Activated B cell treated with CpG ODN at 0.5 μM for 24 hours (primary cell): ENCODE results near the gene DNAJC19. TPM values are rescaled to one million over a fixed set of nuclear protein-coding genes. Genes with fewer than 3 reads are reported as not detected.
A peak's percentile ranks its signal among the peaks of the same experiment; 100 is the strongest.

ENCODE experiments used
- ATAC-seq: fragments of 200-7000 bp; cut with Tn5 transposase; one replicate; pipeline ENCODE4 v1.10.0; 2021; ENCODE audit warnings: low read depth, mild to moderate bottlenecking, moderate library complexity
- CTCF ChIA-PET: fragments of 350-600 bp; sonication (Branson Sonifier 250); formaldehyde crosslinking; loops from one replicate; lab custom pipeline; 2021; ENCODE audit warnings: antibody characterized with exemption; lab: Charles Lee
- POLR2A ChIA-PET: fragments of 350-600 bp; sonication (Branson Sonifier 250); formaldehyde crosslinking; loops from one replicate; lab custom pipeline; 2021; ENCODE audit warnings: antibody characterized with exemption; lab: Charles Lee
- DNase-seq: peaks from one replicate; pipeline ENCODE4 v3.0.0; 2022
- H3K27ac Mint-ChIP-seq: one replicate; pipeline ENCODE4 v1.8.0; 2020; ENCODE audit warnings: mixed read lengths
- H3K27me3 Mint-ChIP-seq: one replicate; pipeline ENCODE4 v1.8.0; 2021; ENCODE audit warnings: mixed read lengths
- H3K36me3 Mint-ChIP-seq: one replicate; pipeline ENCODE4 v1.8.0; 2021; ENCODE audit warnings: low read depth, mixed read lengths
- H3K4me1 Mint-ChIP-seq: one replicate; pipeline ENCODE4 v1.8.0; 2021; ENCODE audit warnings: mixed read lengths
- H3K4me3 Mint-ChIP-seq: one replicate; pipeline ENCODE4 v1.8.0; 2020; ENCODE audit warnings: mild to moderate bottlenecking, mixed read lengths
- H3K9me3 Mint-ChIP-seq: one replicate; pipeline ENCODE4 v1.8.0; 2020; ENCODE audit warnings: mixed read lengths
- CTCF ChIP-seq: fragments of 200-600 bp; IDR thresholded peaks from one replicate; pipeline ENCODE4 v1.8.0; 2022; ENCODE audit warnings: antibody characterized with exemption, mild to moderate bottlenecking
- intact Hi-C: fragments of 100-400 bp; cut with micrococcal nuclease; formaldehyde crosslinking; loops from one replicate; pipeline ENCODE4 v1.15.1; 2024
- total RNA-seq: library from RNA; stranded (reverse); gene quantifications from 2 replicates; pipeline ENCODE4 v1.2.3, GENCODE V29; 2022

The DNAJC19 gene
- total RNA-seq, 1 donor from 2014 or later, result 40.3 TPM

GRCh38 chr3:180962530-180962929 lies 27.0 kb downstream of the DNAJC19 start:
- peaks cover 7% of the 10 kb centered on the region for H3K4me1 Mint-ChIP-seq
- DNase-seq, result no peak
- H3K4me3 Mint-ChIP-seq, result no peak overlapping the region
- no peak for ATAC-seq
- no peak for TF ChIP-seq CTCF
- POLR2A ChIA-PET, result no interaction called here
- peaks cover 75% of the 10 kb centered on the region for H3K36me3 Mint-ChIP-seq
- CTCF ChIA-PET, result interaction anchor here (1.0 kb wide), 1 partner anchor 50 kb away, joined by 3 read pairs; the partner anchor contains the start of gene FXR1
- no peaks in the 10 kb centered on the region for H3K9me3 Mint-ChIP-seq
- H3K27ac Mint-ChIP-seq, result no peak overlapping the region
- intact Hi-C loops, result no loop called here
- H3K27me3 Mint-ChIP-seq, result no peaks in the 10 kb centered on the region

GRCh38 chr3:180961552-180961951 lies 28.0 kb downstream of the DNAJC19 start:
- Mint-ChIP-seq H3K36me3 (peaks cover 79% of the 10 kb centered on the region), H3K27ac (no peak overlapping the region), H3K27me3 (no peaks in the 10 kb centered on the region), H3K9me3 (no peaks in the 10 kb centered on the region), H3K4me1 (peaks cover 7% of the 10 kb centered on the region), H3K4me3 (no peak overlapping the region)
- no peak for TF ChIP-seq CTCF
- ATAC-seq (no peak), DNase-seq (no peak)
- POLR2A ChIA-PET, result no interaction called here
- intact Hi-C loops, result no loop called here
- CTCF ChIA-PET, result interaction anchor here (1.0 kb wide), 1 partner anchor 49 kb away, joined by 3 read pairs; the partner anchor contains the start of gene FXR1

DNA sequence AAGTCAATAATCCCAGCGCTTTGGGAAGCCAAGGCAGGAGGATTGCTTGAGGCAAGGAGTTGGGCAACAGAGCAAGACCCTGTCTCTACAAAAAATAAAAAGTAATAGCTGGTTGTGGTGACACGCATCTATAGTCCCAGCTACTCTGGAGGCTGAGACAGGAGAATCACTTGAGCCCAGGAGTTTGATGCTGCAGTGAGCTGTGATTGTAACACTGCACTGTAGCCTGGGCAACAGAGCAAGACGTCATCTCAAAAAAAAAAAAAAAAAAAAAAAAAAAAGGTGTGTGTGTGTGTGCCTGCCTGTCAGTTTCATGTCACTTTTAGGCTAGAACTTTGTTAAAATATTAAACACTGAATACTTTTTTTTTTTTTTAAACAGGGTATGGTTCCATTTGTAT lies 28.4 kb downstream of the DNAJC19 start:
- ATAC-seq, result no peak
- ChIA-PET CTCF (no interaction called here), POLR2A (no interaction called here)
- H3K4me1 Mint-ChIP-seq, result peaks cover 7% of the 10 kb centered on the region
- H3K9me3 Mint-ChIP-seq, result no peaks in the 10 kb centered on the region
- no peaks in the 10 kb centered on the region for H3K27me3 Mint-ChIP-seq
- no peak for DNase-seq
- H3K36me3 Mint-ChIP-seq, result peaks cover 79% of the 10 kb centered on the region
- intact Hi-C loops, result no loop called here
- no peak for TF ChIP-seq CTCF
- no peak overlapping the region for H3K27ac Mint-ChIP-seq
- no peak overlapping the region for H3K4me3 Mint-ChIP-seq

GRCh38 chr3:180959691-180960090 lies 29.8 kb downstream of the DNAJC19 start:
- CTCF ChIA-PET, result no interaction called here
- no peak for TF ChIP-seq CTCF
- H3K36me3 Mint-ChIP-seq, result peaks cover 78% of the 10 kb centered on the region
- H3K4me1 Mint-ChIP-seq, result peaks cover 7% of the 10 kb centered on the region
- H3K4me3 Mint-ChIP-seq, result no peak overlapping the region
- DNase-seq, result no peak
- intact Hi-C loops, result loop anchor here (2.0 kb wide), 1 partner anchor 13 kb away; no protein-coding TSS in a partner anchor
- H3K27me3 Mint-ChIP-seq, result no peaks in the 10 kb centered on the region
- no peaks in the 10 kb centered on the region for H3K9me3 Mint-ChIP-seq
- H3K27ac Mint-ChIP-seq, result no peak overlapping the region
- ATAC-seq, result no peak
- POLR2A ChIA-PET, result no interaction called here

GRCh38 chr3:180947761-180948390 lies 41.7 kb downstream of the DNAJC19 start:
- intact Hi-C loops, result loop anchor here (2.0 to 5.0 kb wide), 2 partner anchors 35 to 39 kb away; partner anchors contain the start of genes DNAJC19 and FXR1
- CTCF ChIA-PET, result no interaction called here
- ATAC-seq, result peak; percentile 71
- Mint-ChIP-seq H3K27me3 (no peaks in the 10 kb centered on the region), H3K9me3 (no peaks in the 10 kb centered on the region), H3K4me3 (no peak overlapping the region), H3K4me1 (peaks cover 16% of the 10 kb centered on the region), H3K27ac (peak overlapping the region; percentile 59), H3K36me3 (peaks cover 78% of the 10 kb centered on the region)
- no peak for TF ChIP-seq CTCF
- no peak for DNase-seq
- POLR2A ChIA-PET, result interaction anchor here (1.8 kb wide), 1 partner anchor 36 kb away, joined by 6 read pairs; the partner anchor contains the start of gene FXR1
